Neutrophil (primary cell): Measurements from ENCODE around the gene CCDC39.

Source experiments
- H3K27ac ChIP-seq: fragments of 200-600 bp; sonication (generic); 2 replicates; pipeline ENCODE4 v1.5.1; 2016; ENCODE audit warnings: mild to moderate bottlenecking, moderate library complexity
- H3K27me3 ChIP-seq: fragments of 200-600 bp; sonication (generic); 2 replicates; pipeline ENCODE4 v1.6.0; 2016; ENCODE audit warnings: mild to moderate bottlenecking
- H3K36me3 ChIP-seq: fragments of 200-600 bp; sonication (generic); 2 replicates; pipeline ENCODE4 v1.5.1; 2017
- H3K4me1 ChIP-seq, 2 experiments: fragments of 200-600 bp in 1 of 2; sonication (generic) in 1 of 2; 1 replicate in 1 of 2; 2 replicates in 1 of 2; pipeline versions ENCODE4 v1.5.1 to v1.6.1; 2013 to 2016; ENCODE audit warnings: low read depth in 1 of 2, low read length in 1 of 2, mild to moderate bottlenecking in 1 of 2, moderate library complexity in 1 of 2; ENCODE audit not compliant: control insufficient read depth in 1 of 2, insufficient read depth in 1 of 2
- H3K4me3 ChIP-seq, 2 experiments: fragments of 200-600 bp in 1 of 2; sonication (generic) in 1 of 2; 1 replicate in 1 of 2; 2 replicates in 1 of 2; pipeline ENCODE4 v1.5.1; 2013 to 2016; ENCODE audit warnings: low read depth in 1 of 2, low read length in 1 of 2, mild to moderate bottlenecking in 1 of 2, moderate library complexity in 1 of 2
- H3K9me3 ChIP-seq: fragments of 200-600 bp; sonication (generic); 2 replicates; pipeline ENCODE4 v1.5.1; 2016
- CTCF ChIP-seq: fragments of 200-600 bp; sonication (generic); IDR thresholded peaks from 2 replicates; pipeline ENCODE4 v1.5.1; 2016; ENCODE audit warnings: antibody characterized with exemption

The CCDC39 gene

GRCh38 chr3:180679178-180680096 lies at the start of gene CCDC39:
Gene CCDC39 (minus strand): TSS chr3:180679489. CDS start chr3:180679380, 109 bp downstream.
- peak within 1 kb of the TSS; percentile 16 to 37 for H3K4me3 ChIP-seq
- H3K9me3 ChIP-seq, result no peaks in the 10 kb centered on the region
- peaks cover 70% of the 10 kb centered on the region for H3K27me3 ChIP-seq
- no peak within 1 kb of the TSS for H3K27ac ChIP-seq
- H3K36me3 ChIP-seq, result no peaks in the 10 kb centered on the region
- peaks cover 7 to 13% of the 10 kb centered on the region in 2 experiments for H3K4me1 ChIP-seq
- TF ChIP-seq CTCF, result no peak

- Histone ChIP-seq H3K27ac (no peak overlapping the region), H3K9me3 (no peaks in the 10 kb centered on the region), H3K4me3 (no peak overlapping the region), H3K36me3 (no peaks in the 10 kb centered on the region), H3K4me1 (no peaks in the 10 kb centered on the region), H3K27me3 (no peaks in the 10 kb centered on the region)
- TF ChIP-seq CTCF, result no peak
Observed at GRCh38 chr3:180720012-180720411, 40.7 kb upstream of the CCDC39 start.

GRCh38 chr3:180707896-180708295 lies 28.6 kb upstream of the CCDC39 start:
- H3K27ac ChIP-seq, result no peak overlapping the region
- no peaks in the 10 kb centered on the region for H3K36me3 ChIP-seq
- H3K9me3 ChIP-seq, result no peaks in the 10 kb centered on the region
- no peaks in the 10 kb centered on the region for H3K27me3 ChIP-seq
- TF ChIP-seq CTCF, result no peak
- H3K4me1 ChIP-seq, result no peaks in the 10 kb centered on the region
- no peak overlapping the region for H3K4me3 ChIP-seq

GRCh38 chr3:180705619-180706018 lies 26.3 kb upstream of the CCDC39 start:
- H3K27me3 ChIP-seq, result no peaks in the 10 kb centered on the region
- no peaks in the 10 kb centered on the region for H3K36me3 ChIP-seq
- no peak for TF ChIP-seq CTCF
- no peak overlapping the region for H3K4me3 ChIP-seq
- no peaks in the 10 kb centered on the region for H3K4me1 ChIP-seq
- H3K27ac ChIP-seq, result no peak overlapping the region
- no peaks in the 10 kb centered on the region for H3K9me3 ChIP-seq

GRCh38 chr3:180704532-180704931 lies 25.2 kb upstream of the CCDC39 start:
- Histone ChIP-seq H3K27me3 (no peaks in the 10 kb centered on the region), H3K4me1 (no peaks in the 10 kb centered on the region), H3K36me3 (no peaks in the 10 kb centered on the region), H3K4me3 (no peak overlapping the region), H3K9me3 (no peaks in the 10 kb centered on the region), H3K27ac (no peak overlapping the region)
- no peak for TF ChIP-seq CTCF
